GM06990 (cell line): Measurements from ENCODE around the gene HS2ST1.

Experiments
- DNase-seq: peaks from one replicate; pipeline ENCODE4 v3.0.0-alpha.2; 2011; ENCODE audit not compliant: insufficient read length; ENCODE audit errors: extremely low read depth
- H3K27me3 ChIP-seq: replicated peaks from 2 replicates; pipeline ENCODE4 v1.6.0; 2011; ENCODE audit warnings: low read length; ENCODE audit not compliant: control insufficient read depth, insufficient read depth
- H3K36me3 ChIP-seq: 2 replicates; pipeline ENCODE4 v1.5.1; 2011; ENCODE audit warnings: low read length; ENCODE audit not compliant: control insufficient read depth, insufficient read depth
- H3K4me3 ChIP-seq: replicated peaks from 2 replicates; pipeline ENCODE4 v1.5.1; 2011; ENCODE audit warnings: low read depth, mild to moderate bottlenecking, control low read depth, low read length
- TF ChIP-seq, protein P1 (sequence below): IDR thresholded peaks from 2 replicates; pipeline ENCODE4 v1.5.1; 2011; ENCODE audit warnings: low read length, control low read depth, mild to moderate bottlenecking, inconsistent platforms; ENCODE audit not compliant: insufficient read depth, poor library complexity, severe bottlenecking

HS2ST1 gene

DNA sequence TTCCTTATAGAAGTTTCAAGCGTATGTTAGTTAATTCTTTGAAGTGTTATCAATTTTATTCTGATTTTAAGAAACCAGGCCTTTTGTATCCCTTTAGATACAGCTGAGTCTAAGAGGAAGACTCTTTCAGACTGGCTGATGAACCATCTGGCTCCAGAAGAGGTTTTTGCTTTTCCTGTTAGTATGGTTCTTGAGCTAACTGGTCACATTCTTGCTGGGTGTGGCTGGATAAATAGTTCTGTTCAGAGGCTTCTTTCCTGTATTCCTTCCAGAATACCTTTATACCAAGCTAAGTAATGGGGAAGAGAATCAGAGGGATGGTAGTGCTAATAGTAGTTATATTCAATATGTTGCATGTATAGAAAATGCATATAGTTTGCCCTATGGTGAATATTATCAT is 12.4 kb downstream of the HS2ST1 start:
- Histone ChIP-seq H3K4me3 (no peak overlapping the region), H3K36me3 (no peaks in the 10 kb centered on the region), H3K27me3 (no peaks in the 10 kb centered on the region)
- no peak for DNase-seq
- TF ChIP-seq, protein P1, sequence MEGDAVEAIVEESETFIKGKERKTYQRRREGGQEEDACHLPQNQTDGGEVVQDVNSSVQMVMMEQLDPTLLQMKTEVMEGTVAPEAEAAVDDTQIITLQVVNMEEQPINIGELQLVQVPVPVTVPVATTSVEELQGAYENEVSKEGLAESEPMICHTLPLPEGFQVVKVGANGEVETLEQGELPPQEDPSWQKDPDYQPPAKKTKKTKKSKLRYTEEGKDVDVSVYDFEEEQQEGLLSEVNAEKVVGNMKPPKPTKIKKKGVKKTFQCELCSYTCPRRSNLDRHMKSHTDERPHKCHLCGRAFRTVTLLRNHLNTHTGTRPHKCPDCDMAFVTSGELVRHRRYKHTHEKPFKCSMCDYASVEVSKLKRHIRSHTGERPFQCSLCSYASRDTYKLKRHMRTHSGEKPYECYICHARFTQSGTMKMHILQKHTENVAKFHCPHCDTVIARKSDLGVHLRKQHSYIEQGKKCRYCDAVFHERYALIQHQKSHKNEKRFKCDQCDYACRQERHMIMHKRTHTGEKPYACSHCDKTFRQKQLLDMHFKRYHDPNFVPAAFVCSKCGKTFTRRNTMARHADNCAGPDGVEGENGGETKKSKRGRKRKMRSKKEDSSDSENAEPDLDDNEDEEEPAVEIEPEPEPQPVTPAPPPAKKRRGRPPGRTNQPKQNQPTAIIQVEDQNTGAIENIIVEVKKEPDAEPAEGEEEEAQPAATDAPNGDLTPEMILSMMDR, result no peak

DNA sequence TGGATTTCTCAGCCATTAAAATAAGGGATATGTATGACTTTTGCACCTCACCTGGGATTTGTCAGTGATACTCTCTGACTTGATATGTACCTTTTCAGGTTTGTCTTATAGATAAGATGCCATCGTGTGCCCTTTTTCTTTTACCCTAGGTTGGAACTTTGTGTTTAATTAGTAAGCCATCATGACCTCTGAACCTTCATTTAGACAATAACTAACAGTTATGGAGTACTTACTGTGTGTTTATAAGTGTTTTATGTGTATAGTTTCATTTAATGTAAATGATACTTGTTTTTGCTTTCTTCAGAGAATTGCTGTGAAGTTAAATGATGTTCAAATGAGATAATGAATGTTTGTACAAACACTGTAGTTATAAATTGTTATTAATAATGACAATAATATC is 14.4 kb downstream of the HS2ST1 start:
- Histone ChIP-seq H3K27me3 (no peaks in the 10 kb centered on the region), H3K4me3 (no peak overlapping the region), H3K36me3 (no peaks in the 10 kb centered on the region)
- TF ChIP-seq, protein P1, result no peak
- no peak for DNase-seq

DNA sequence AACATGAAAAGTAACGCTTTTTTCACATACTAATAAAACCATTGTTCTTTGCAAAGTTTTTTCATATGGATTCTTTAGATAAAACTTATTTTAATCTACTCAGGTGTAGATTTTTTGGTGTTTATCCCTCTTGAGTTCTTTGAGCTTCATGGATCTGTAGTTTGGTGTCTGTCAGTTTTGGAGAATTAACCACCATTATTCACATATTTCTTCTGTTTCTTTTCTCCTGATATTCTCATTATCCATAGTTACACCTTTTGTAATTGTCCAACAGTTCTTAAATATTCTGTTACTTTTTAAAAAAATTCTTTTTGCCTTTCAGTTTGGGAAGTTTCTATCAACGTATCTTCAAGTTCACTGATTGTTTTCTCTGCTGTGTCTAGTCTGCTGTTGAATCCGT is 18.6 kb downstream of the HS2ST1 start:
- DNase-seq, result no peak
- H3K4me3 ChIP-seq, result no peak overlapping the region
- H3K36me3 ChIP-seq, result no peaks in the 10 kb centered on the region
- no peaks in the 10 kb centered on the region for H3K27me3 ChIP-seq
- TF ChIP-seq, protein P1, result no peak

DNA sequence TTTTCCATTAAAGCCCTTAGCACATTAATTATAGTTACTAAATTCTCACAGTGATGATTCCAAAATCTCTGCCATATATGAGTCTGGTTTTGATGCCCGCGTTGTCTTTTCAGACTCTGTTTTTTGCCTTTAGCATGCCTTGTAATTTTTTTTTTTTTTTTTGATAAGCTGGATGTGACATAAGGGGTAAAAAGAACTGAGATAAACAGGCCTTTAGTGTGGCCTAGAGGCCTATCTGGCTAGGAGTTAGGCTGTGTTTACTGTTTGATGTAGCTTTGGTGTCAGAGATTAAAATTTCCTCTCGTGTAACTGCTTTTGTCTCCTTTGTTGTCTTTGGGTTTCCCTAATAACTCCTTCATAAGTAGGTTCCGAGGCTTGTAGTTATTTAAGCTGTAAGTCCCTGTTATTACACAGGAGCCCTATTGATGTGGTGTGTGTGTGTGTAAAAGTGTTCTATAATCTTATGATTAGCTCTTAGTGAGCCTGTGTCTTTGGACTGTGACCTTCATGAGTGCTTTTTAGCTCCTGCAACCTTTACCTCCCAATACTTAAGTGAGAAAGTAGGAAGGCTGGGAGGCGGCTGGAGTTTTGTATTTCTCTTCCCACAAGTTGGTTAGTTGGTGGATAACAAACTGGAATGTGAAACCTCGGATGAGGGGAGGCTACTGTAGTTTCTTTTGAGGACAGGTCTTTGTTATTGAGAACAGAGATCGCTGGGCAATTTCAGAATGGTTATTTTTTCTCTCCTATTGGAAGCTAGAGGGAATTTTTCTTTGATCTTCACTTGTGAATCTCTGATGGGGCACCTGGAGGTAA is 19.3 kb downstream of the HS2ST1 start:
- Histone ChIP-seq H3K27me3 (no peaks in the 10 kb centered on the region), H3K4me3 (no peak overlapping the region), H3K36me3 (no peaks in the 10 kb centered on the region)
- TF ChIP-seq, protein P1, result no peak
- no peak for DNase-seq

DNA sequence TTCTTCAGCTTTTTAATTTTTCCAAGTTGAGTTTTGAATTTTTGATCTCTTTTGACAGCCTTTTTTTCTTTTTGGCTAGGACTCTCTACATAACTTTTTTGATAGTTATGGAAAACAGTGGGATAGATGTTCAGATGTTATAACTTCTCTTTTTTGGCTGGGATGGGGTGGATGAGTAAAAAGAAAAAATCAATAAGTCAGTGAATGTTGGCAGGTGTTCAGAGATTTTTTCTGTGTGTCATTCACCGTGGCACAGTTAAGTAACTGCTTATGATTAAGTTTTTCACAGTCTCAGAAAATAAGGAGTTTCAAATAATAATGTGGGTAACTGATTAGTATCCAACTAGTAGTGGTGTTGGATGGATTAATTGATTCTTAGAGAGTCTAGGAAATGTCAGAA is 24.0 kb downstream of the HS2ST1 start:
- H3K27me3 ChIP-seq, result no peaks in the 10 kb centered on the region
- DNase-seq, result no peak
- TF ChIP-seq, protein P1, result no peak
- no peaks in the 10 kb centered on the region for H3K36me3 ChIP-seq
- H3K4me3 ChIP-seq, result no peak overlapping the region

DNA sequence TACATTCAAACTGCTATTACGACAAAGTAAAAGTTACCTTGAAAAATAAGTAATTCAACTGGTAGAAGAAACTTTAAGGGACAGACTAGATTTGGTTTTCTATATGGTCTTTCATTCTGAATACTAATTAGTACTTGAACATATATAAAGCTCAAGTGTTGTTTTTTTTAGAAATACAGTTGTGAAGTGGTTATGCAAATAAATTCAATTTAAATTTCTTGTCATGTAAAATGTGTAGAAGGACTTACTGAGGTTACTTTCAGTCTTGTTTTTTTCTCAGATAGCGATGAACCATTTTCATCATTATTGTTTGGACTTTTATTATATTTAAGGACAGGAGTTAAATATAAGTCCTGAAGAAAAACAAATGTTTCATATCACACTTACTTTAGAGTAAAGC is 24.4 kb downstream of the HS2ST1 start:
- Histone ChIP-seq H3K4me3 (no peak overlapping the region), H3K27me3 (no peaks in the 10 kb centered on the region), H3K36me3 (no peaks in the 10 kb centered on the region)
- TF ChIP-seq, protein P1, result no peak
- DNase-seq, result no peak
